Hepatic stellate cell (primary cell): ENCODE measurements around the gene DRAXIN.

Experiments
- DNase-seq: peaks from one replicate; pipeline ENCODE4 v3.0.0; 2011; ENCODE audit warnings: low spot score

The DRAXIN gene

DNA sequence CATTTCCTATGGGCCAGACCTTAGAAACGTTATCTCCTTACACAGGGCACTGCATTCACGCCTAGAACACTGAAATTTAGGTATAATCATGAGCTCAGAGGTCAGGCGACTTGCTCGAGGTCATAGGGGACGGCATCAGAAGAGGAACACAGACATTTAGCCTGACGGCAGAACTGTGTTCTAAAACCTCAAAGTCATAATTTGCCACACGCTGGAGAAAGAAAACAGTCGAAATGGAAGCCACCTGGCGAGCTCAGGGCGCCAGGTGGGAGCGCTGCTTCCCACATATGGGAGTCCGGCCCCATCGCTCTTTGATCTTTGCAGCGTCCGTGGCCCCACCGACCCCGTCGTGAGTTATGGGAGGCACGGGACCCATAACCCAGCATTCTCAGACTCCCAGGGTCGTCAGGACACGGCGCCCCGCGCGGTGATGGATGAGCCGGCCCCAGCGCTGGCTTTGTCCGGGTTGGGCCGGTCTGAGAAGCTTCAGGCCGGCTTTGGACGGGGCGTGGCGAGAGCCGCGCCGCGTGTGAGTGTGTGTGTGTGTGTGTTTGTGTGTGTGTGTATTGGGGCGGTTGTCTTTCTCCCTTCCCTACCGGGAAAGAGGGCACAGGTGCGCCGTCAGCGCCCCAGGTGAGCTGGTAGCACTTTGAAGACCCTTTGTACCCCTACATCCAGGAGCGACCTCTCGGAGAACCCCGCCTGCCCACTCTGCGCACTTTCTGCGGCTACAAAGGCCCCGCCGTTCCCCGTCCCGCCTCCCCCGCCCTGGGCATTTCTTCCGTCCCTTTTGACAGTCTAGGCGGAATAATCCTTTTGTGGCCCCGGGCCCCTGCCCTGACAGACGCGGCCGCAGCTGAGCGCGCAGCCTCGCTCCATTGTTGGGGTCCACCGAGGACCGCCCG, 861 bp upstream of the DRAXIN start:
- DNase-seq = no peak

DNA sequence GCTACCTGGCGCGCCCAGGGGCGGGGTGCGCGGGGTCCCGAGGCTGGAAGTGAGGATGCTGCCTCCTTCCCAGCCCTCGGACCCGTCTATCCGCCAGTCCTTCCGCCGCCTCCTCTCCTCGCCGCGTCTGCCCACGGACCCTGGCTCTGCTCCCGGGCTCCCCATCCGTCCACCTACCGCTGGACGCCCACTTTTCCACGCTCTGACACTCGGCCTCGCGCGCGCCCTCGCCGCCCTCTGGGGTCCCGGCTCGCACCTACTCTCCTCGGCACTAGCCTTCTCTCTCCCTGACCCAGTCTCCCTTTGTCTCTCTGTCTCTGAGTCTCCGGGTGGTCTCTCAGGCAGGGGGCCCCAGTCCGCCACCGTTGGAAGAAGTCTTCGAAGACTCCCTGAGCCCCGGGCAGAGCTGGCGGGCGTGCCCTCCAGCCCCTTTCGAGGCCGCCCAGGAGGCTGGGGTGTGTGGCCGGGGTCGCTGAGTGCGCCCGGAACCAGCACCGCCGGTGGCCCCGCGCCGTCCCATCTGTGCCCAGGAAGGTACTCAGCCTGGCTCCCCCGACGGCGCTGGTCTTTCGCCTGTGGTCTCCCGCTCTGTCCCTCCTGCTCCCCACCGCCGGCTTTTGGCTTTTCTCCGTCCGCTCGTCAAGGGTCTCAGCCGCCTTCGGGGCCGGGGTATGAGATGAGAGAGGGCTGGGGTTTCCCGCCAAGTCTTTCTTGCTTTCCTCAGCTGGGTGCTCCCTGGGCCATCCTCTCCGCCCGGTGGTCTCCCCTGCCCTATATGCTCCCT, 610 bp downstream of the DRAXIN start:
- DNase-seq = no peak

DNA sequence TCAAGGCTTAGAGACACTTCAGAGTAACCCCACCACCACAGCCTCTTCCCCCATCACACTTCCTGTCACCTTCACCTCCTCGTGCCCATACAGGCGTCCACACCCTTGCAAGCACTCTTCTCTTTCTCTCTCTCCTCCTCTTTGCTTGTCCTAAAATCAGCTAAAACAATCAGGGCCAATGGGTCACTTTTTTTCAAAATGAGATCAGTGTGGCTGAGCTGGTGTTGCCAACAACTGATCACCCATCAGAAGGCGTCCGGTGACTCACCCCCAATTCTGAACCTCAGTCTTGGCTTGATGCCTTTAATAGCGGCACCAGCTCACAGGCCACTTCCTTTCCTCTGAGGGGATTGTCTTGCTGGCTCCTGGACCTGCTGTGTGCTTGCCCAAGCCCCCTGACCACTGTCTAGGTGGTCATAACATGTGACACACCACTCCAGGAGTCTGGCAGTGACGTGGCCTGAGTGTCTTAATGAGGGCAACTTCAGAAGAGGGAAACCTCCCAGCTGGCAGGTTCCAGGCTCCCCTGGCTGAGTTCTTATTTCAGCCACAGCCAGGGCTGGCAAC, 1.6 kb downstream of the DRAXIN start:
- peak; percentile 88 for DNase-seq

DNA sequence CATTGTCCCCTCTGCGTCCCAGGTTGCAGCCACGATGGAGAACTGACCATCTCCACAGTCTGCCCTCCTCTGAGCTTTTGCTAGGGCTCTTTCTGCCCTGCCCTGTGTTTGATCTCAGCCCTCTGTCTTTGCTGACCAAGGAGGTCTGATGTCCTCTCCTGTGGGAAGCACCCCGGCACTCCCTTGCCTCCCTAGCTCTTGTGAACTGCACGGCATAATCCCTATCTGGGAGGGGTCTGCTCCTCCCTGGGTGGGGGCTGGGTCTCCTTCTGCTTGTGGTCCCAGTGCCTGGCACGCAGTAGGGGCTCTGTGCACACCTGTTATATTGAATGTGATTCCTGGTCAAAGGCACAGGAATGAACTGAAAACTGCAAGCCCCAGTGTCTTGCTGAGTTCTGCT, 2.4 kb downstream of the DRAXIN start:
- DNase-seq = no peak

DNA sequence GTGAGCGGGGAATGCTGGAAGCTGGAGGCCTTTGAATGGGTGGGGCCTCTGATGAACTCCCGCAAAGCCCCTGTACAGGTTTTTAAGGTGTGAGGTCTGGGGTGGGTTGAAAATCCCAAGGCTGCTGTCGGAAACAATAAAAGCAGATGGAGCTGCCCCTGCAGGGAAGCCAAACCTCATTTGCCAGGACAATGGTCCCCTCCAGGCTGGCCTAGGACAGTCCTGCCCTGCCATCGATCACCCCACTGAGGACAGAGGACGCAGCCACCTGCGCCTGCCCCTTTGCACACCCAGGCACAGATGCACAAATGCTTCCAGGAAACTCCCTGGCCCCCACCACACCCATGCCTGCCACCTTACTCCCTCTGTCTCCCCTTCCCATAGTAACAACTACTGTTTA, 4.4 kb downstream of the DRAXIN start:
- DNase-seq = no peak

DNA sequence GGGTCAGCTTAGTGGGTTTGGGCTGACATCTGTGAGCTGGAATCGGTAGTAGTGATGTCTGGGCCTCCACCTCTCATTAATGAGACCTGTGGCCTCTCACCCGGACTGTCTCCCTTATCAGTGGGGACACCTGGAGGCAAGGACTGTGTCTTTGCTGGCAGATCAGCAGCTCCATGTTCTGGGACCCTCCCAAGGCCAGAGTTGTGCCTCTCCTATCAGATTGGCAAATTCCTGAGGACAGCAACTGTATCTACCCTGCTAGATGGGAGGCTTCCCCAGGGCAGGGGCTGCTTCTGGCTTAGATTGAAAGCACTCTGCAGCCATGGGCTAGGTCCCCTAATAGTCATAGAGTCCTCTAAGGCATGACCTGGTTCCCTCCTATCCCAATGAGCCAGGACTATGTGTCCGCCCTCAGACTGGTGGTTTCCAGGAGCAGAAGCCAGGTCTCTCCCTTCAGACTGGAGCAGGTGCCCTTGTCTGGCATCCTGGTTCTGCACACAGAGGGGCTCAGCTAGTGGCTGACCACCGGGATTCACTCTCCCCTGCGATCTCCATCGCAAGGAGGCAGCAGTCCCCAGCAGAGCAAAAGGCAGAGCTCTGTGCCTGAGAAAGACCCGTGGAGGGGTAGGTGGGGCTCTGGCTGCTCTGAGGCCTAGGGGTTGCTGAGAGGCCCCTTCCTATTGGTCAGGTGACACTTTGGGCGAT, 5.8 kb downstream of the DRAXIN start:
- no peak for DNase-seq

DNA sequence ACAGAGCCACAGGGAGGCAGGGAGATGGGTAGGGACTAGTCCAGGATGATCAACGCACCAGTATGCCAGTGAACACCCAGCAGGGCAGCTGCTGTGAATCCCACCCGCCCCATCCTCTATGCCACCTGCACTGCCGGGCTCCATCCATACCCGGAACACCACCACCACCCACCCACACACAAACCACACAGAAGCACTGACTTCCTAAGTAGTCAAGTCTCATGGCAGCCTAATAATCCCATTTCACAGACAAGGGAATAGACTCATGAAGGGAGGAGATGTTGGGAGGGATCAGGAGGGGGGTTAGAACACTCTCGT, 6.3 kb downstream of the DRAXIN start:
- no peak for DNase-seq

DNA sequence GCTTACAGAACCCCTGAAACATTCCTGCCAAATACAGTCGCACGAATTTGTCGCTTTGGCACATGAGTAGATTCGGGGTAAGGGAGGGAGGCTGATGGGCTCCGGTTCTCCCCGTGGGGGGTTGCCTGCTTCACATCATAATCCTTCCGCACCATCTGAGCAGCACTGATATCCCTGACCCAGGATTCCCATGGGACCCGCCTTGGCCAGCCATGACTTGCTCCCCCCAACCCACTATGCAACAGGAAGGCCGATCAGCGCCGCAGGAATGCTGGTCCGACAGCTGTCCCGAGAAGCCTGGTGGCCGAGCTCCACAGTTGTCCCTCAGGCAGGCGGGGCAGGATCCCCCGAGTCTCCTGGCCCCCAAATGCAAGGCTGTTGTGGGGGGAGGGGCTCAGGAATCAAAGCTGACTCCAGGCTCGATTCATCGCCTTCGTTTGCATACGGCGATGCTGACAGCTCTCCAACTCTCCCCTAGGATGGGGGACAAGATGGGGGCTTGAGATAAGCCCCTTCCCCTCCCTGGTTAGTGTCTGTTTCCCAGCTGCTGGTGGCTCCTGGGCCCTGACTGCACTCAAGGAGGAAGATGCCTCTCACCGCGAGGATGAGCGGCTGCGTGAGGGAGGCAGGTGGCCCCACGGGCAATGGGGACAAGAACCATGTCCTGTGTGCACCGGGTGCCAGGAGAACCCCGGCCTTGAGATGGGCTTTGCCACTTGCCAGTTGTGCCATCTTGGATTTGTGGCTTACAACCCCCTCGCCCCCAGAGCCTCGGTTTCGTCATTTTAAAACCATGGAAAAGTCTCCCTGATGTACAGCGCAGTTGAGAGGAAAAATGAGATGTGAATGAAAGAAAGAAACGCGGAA, 9.3 kb downstream of the DRAXIN start:
- DNase-seq = no peak

DNA sequence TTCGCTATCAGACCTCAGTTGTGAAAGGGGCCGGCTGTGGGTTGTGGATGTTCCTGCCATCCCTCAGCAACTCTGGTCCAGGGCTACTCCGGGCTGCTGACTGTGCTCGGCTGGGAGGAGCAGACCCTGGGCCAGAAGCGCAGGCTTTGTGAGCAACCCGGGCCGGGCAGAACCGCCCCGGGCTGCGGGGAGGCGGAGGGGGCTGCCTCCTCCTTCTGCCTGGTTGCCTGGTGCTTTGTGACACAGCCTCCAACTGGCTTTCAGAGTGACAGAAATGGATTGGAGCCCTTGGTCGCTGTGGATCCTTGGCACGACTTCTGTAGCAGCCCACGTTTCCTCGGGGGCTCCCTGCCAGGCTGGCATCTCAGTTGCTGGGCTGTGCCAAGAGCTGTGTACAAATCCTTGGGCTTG, 10.0 kb downstream of the DRAXIN start:
- no peak for DNase-seq

DNA sequence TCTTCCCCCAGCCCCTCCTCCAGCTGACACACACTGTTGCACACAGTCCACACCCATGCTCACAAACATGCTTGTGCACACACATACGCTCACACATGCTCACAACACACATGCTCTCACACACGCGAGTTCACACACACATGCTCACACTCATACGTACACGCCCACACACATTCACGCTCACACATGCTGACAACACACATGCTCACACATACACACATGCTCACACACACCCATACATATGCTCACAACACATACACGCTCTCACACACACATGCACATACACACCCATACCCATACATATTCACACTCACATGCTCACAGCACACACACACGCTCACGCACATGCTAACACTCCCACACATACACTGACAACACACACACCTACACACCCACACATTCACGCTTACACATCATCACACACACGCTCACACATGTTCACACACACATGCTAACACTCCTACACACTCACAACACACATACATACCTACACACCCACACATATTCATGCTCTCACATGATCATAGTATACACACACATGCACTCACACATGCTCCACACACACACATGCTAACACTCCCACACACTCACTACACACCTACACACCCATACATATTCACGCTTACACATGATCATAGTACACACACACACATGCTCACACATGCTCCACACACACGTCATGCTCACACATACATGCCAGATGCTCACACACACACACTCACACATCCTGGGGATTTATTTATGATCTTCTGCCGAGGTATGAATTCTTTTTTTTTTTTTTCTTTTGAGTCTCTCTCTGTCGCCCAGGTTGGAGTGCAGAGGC, 10.7 kb downstream of the DRAXIN start:
- DNase-seq = no peak

DNA sequence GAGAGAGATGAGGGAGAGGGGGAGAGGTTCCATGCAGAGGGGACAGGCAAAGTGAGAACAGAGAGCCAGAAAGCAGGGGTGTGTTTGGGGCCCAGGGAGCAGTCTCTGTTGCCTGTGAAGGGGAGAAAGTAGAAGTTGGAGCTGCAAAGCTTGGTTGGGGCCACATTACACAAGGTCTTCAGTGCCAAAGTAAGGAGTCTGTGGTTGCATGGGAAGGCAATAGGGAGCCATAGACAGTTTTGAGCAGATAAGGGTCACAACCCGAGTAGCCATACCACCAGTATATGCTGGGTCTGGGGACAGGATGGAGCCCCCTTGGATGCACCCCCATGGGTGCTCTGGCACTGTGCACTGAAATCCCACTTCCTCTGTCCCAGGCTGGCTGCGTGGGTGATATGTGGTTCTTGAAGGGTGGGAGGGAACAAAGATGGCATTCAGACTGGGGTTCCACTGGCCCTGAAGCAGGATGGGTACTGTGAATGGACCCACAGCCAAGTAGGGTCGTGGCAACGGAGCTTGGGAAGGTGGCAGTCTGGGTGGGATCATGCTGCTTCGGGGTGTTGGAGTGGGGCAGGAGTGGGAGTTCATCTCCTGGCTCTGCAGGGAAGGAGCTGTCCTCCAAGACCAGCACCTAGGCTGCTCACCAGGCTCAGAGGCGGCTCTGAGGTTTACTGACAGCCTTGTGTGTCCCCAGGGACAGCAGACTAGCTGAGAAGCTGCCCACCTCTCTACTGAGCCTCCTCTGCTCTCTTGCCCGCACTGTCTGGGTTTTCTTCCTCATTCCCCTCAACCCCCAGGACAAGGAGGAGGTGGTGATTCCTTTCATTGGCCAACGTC, 12.1 kb downstream of the DRAXIN start:
- no peak for DNase-seq

DNA sequence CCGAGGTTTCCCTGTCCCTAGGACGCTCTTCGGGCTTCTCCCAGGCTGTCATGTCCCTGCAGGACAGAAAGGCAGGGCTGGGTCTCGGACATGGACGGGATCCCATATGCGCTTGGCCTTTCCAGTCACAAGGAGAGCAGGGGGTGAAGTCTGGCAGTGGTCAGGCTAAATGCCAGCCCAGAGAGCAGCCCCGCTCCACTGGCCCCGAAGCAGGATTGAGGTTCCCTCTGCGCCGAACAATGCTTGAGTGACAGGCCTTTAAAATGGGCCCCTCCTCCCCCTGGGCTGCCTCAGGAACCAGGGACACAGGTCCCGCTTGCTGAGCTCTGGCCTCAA, 12.7 kb downstream of the DRAXIN start:
- no peak for DNase-seq

DNA sequence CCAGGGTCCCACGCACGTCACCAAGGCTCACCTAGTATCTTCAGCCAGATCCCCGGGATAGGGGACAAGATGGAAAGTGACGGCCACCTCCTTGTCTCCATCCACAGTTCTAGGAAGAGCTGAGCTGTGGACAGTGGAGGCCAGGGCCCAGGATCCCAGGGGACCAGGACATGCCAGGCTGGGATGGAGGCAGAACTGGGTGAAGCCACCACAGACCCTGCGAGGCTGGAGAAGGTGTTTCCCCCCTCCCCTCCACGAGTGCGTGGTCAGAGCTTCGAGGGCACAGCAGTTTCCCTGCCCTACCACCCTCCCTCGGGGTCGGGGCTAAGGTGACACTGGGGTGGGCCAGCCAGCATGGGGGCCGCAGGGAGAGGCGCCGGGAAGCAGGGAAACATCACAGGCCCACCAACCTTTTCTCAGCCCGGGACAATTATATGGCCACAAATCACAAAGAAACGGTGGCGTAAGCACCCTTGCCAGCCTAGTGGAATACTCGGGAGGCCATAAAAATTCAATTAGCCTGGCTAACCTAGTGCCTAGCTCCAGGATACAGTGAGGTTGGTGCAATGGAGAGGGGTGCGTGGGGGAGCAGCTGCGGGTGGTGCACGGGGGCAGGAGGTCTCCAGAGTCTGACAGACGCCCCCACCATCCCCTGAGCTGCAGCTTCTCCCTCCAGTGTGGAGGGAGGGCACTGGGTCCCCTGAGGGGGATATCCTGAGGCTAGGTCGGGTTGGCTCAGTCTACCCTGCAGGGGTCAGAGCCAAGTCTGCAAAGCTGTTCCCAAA, 13.4 kb downstream of the DRAXIN start:
- DNase-seq = no peak

DNA sequence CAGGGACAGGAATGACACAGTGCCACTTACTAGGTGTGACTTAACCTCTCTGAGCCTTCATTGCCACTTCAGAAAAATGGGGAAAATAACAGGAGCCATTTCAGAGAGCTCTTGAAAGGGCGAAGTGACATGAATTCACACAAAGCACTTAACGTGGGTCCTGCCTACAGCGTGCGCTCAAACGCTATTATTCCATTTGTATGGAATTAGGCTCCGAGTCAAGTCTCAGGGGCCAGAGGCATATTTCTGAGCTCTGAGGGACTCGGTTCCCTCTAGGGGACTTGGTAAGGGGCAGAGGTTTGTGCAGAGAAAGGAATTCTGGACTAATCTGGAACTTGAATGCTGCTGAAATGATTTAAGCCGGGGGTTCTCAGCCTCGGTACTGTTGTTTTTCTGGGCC, 14.1 kb downstream of the DRAXIN start:
- no peak for DNase-seq

DNA sequence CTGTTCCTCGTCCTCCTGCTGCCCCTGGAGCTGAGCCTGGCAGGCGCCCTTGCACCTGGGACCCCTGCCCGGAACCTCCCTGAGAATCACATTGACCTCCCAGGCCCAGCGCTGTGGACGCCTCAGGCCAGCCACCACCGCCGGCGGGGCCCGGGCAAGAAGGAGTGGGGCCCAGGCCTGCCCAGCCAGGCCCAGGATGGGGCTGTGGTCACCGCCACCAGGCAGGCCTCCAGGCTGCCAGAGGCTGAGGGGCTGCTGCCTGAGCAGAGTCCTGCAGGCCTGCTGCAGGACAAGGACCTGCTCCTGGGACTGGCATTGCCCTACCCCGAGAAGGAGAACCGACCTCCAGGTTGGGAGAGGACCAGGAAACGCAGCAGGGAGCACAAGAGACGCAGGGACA, 14.8 kb downstream of the DRAXIN start:
- no peak for DNase-seq

DNA sequence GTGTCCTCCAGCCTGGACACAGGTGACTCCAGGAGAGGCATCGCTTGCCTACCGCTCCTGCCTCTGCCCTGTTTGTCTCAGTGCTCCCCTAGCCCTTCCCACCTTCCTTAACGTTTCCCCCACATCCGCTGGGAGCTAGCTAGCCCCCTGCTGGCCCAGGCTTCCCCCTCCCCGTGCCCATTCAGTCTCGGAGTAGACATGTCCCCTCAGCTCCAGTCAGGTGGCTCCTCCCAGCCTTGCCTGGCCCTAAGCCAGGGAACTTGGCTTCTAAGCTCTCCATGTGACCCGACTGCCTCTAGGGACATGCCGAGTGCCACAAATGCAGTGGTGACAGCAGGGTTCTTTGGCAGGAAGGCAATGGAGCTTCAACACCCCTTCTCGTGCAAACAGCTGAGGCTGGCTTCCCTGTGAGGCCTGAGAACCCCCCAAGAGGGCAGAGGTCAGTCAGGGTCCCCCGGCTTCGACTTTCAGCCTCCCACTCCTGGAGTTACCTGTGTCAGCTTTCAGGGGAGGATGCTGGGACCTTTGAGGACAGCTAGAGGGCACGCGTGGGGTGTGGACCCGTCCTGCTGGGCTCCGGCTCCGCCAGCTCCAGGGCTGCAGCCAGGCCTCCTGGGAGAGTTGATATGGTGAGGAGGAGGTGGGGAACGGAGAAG, 16.2 kb downstream of the DRAXIN start:
- no peak for DNase-seq

DNA sequence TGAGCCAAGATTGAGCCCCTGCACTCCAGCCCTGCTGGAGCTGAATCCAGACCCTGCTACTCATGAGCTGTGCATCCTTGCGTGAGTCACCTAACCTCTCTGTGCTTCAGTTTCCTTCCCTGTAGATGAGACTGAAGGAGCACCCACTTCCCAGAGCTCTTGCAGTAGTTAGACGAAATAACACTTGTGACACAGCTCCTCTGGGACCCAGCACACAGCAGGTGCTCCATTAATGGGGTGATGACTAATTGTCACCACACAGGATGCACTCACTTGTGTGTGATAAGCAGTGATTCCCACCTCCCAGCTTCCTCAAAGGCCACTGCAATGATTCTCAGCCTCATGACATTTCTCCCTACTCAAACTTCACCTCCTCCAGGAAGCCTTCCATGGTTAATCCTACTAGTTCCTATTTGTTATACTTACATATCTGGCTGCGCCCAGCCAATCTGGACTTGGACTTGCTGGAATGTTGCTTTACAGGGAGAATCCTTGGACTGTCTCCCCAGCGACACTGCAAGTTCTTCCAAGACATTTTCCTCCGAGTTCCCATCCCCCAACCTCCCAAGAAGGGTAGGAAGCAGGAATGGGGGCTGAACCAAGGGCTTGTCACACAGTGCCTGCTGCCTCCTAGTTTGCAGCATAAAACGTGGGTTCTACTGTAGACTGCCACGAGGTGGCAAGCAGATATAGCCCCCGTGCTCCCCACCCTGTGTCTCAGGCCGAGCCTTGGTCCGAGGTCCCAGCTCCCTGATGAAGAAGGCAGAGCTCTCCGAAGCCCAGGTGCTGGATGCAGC, 17.2 kb downstream of the DRAXIN start:
- no peak for DNase-seq

DNA sequence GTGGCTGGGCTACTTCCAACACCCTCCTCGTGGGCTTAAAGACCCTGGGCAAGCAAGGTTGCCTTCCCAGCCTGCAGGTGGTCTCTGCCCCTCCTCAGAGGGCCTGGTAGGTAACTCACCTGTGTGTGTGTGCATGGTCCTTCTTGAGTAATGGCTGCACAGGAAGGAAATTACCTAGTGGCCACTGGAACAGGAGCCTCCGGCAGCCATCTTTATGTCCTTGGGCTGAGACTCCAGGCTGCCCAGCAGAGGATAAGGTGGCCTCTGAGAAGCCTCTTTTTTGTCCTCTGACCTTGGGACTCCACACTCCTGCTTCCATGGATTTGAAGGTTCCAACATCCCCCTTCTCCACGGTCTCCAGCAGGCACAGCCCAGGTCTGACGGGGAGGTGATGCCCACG, 20.0 kb downstream of the DRAXIN start:
- no peak for DNase-seq
